Hepatocyte (in vitro differentiated cells): ENCODE results near the gene TUBB3.

ENCODE experiments used
- EZH2 ChIP-seq: fragments of 200-600 bp; sonication (generic); IDR thresholded peaks from 2 replicates; pipeline ENCODE4 v1.6.1; 2016; ENCODE audit warnings: antibody characterized with exemption, mild to moderate bottlenecking, borderline replicate concordance
- EZH2phosphoT487 ChIP-seq: fragments of 200-600 bp; sonication (generic); IDR thresholded peaks from one replicate; pipeline ENCODE4 v1.6.1; 2018; ENCODE audit warnings: antibody characterized with exemption, mild to moderate bottlenecking, low read depth, moderate library complexity; ENCODE audit not compliant: unreplicated experiment, severe bottlenecking
- TF ChIP-seq, protein P1 (sequence below): fragments of 200-600 bp; sonication (generic); IDR thresholded peaks from 2 replicates; pipeline ENCODE4 v1.5.1; 2016; ENCODE audit warnings: antibody characterized with exemption, mild to moderate bottlenecking; ENCODE audit not compliant: poor library complexity

DNA sequence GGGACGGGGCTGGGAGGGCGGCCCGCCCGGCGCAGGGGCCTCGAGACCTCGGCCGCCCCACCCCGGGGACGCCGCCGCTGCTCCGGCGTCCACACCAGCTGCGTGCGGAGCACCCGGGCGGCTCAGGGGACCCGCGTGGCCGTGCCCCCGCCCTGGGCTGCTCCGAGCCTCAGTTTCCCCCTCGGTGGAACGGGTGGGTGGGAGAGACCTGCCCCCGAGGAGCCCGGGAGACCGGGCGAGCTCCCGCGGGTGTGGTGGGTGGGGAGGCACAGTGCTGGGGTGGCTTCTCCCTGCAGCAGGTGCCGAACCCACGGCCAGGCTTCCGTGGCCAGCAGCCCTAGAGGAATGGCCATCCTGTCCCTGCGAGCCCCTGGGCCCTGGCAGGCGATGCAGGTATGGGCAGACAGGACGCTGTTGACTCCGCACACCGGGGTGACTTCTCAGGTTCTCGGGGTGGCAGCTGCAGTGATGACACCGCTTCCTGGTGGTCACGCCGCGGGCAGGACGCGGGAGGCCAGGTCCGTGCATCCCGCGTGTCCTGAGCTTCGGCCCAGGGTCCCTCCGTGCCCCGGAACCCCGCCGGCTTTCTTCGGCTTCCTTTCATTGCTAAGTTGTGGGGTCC is 26.1 kb downstream of the TUBB3 start:
- TF ChIP-seq, protein P1, sequence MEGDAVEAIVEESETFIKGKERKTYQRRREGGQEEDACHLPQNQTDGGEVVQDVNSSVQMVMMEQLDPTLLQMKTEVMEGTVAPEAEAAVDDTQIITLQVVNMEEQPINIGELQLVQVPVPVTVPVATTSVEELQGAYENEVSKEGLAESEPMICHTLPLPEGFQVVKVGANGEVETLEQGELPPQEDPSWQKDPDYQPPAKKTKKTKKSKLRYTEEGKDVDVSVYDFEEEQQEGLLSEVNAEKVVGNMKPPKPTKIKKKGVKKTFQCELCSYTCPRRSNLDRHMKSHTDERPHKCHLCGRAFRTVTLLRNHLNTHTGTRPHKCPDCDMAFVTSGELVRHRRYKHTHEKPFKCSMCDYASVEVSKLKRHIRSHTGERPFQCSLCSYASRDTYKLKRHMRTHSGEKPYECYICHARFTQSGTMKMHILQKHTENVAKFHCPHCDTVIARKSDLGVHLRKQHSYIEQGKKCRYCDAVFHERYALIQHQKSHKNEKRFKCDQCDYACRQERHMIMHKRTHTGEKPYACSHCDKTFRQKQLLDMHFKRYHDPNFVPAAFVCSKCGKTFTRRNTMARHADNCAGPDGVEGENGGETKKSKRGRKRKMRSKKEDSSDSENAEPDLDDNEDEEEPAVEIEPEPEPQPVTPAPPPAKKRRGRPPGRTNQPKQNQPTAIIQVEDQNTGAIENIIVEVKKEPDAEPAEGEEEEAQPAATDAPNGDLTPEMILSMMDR: no peak
- TF ChIP-seq EZH2 (no peak), EZH2phosphoT487 (no peak)
